Mononuclear cell (primary cell): ENCODE data around the gene GOLGA2. TPM values are rescaled to one million over a fixed set of nuclear protein-coding genes. Genes with fewer than 3 reads are reported as not detected.

Experiments
- H3K27me3 ChIP-seq: 2 replicates; pipeline ENCODE4 v1.6.0; 2011; ENCODE audit warnings: low read length, control low read depth; ENCODE audit not compliant: insufficient read depth
- H3K4me1 ChIP-seq: 2 replicates; pipeline ENCODE4 v1.5.1; 2011; ENCODE audit warnings: mild to moderate bottlenecking, low read length, control low read depth; ENCODE audit not compliant: insufficient read depth
- H3K4me3 ChIP-seq: 2 replicates; pipeline ENCODE4 v1.5.1; 2011; ENCODE audit warnings: mild to moderate bottlenecking, low read length, moderate library complexity
- H3K9me3 ChIP-seq: 2 replicates; pipeline ENCODE4 v1.5.1; 2011; ENCODE audit warnings: low read depth, mild to moderate bottlenecking, control low read depth, low read length
- total RNA-seq: library from RNA; depleted of rRNA; stranded (reverse); fragments of >200 nt; gene quantifications from one replicate; pipeline ENCODE4 v1.2.3, GENCODE V29; 2012

GOLGA2 gene
- total RNA-seq, 1 donor: 18.7 TPM

DNA sequence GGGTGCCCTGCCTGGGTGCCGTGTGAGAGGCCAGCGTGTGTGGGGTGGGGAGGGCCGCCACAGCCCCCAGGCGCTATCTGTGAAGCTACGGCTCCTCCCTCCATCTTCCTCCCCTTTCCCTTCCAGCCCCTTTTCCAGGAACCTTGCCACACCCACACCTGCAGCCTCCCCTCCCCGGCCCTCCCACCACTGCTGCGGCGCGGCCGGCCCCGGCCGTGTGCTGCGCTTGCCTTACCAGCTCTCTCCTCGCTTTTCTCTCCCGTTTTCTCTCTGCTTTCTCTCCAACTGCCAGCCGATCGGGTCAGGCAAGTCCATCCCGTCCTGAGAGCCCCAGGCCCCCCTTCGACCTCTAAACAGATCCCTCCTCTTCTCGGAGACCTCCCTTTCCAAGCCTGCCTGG is 21.4 kb downstream of the GOLGA2 start:
- H3K4me1 ChIP-seq: peaks cover 13% of the 10 kb centered on the region
- no peaks in the 10 kb centered on the region for H3K27me3 ChIP-seq
- H3K4me3 ChIP-seq: no peak overlapping the region
- H3K9me3 ChIP-seq: no peaks in the 10 kb centered on the region

DNA sequence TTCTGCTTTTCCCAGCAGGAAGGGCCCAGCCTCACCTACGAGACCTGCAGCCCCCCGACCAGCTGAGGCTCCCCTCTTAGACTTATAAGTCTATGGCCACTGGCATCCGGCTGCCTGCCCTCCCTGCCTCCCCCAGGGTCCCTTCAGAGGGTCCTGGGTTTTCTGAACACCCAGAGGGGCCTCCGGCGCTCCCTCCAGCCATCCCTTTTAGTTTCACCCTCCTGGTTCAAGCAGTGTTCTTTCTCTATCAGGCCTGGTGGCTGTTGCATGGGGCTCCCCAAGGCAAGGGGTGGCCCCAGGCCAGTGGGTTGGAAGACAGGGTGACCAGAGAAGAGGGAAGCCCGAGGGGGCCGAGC is 21.8 kb downstream of the GOLGA2 start:
- Histone ChIP-seq H3K9me3 (no peaks in the 10 kb centered on the region), H3K27me3 (no peaks in the 10 kb centered on the region), H3K4me1 (peaks cover 13% of the 10 kb centered on the region), H3K4me3 (no peak overlapping the region)

DNA sequence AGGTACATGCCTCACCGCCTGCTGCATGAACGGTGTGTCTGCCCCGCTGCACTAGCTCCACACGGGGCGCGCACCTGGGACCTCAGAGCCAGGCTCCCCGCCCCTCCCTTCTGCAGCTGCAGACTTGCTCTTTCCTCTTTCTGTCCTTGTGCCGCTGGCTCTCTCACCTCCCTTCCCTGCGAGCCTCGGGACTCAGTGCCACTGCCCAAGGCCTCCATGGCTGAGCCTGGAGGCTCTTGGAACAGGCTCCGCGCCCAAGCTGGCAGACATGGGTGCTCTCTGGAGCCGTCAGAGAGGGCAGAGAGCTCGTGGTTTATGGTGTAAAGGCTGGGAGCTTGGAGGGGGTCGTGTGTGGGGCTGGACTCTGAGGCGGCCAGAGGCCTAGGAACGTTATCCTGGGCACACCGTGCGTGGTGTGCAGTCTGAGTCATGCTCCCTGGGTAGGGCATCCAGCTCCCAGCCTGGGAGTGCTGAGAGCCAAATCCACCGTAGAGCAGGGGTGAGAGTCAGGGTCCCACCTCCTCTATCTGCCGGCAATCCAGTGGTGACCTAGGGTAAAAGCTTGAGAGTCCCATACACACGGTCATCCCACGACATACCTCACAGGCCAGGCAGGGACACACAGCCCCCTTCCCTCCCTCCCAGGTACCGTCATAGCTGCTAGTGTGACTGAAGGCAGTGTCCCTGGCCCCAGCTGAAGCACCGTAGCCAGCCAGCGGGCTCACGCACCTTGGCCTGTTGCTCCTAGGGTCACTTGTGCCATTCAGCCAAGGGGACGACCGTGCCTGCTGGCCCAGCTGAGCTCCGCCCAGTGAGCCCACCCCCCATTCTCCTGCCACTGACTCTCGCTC is 22.4 kb downstream of the GOLGA2 start:
- Histone ChIP-seq H3K9me3 (no peaks in the 10 kb centered on the region), H3K27me3 (no peaks in the 10 kb centered on the region), H3K4me3 (no peak overlapping the region), H3K4me1 (peaks cover 13% of the 10 kb centered on the region)

DNA sequence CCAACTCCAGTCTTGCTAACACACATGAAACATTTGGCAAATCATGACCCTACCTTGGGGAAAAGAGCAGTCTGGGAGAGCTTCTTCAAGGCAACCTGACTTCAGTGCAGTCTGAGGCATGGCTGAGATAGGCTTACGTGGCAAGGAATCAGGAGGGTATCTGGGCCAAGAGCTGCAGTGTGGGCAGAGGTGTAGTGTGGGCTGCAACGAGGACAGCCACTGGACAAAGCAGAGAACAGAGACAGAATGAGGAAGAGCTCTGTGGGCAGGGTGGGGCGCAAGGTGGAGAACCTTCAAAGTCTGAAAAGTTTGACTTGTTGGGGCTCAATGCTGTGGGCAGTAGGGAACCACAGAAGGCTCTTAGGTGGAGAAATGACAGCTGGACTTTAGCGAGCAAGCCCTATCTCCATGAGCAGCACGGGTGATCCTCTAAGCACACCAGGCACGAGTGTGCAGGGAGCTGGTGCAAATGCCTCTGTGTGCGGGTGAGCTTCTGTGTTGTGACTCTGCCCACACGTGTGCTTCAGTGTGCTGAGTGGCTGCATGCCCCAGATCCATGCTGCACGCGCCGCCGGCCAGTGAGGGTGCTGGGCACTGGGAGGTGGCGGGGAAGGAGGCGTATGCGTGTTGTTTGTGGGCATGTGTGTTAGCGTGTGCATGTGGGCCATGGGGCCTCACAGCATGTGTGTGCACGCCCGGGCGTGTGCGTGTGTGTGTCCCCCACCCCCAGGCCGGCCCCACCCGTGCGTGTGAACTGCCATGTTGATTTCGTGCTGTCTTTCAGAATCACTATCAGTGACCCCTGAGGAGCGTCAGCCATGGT is 23.3 kb downstream of the GOLGA2 start:
- H3K4me1 ChIP-seq: peaks cover 13% of the 10 kb centered on the region
- no peaks in the 10 kb centered on the region for H3K27me3 ChIP-seq
- no peaks in the 10 kb centered on the region for H3K9me3 ChIP-seq
- no peak overlapping the region for H3K4me3 ChIP-seq

DNA sequence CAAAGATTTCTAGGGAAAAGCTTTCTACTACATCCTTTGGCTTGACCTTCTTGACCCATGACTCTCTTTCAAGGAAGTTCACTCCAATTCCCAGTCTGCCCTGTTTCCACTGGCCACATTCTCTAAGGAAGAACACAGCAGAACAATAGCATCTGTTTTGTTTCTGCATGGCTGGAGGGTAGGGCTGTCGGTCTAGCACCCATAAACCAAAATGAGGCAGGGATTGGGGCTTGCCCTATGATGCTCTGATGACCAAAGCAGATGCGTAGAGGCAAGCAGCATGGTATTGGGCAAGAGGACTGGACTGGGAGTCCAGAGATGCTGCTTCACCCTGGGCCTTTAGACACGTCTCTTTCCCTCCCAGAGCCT is 24.1 kb downstream of the GOLGA2 start:
- Histone ChIP-seq H3K9me3 (no peaks in the 10 kb centered on the region), H3K4me3 (no peak overlapping the region), H3K27me3 (no peaks in the 10 kb centered on the region), H3K4me1 (peaks cover 13% of the 10 kb centered on the region)

DNA sequence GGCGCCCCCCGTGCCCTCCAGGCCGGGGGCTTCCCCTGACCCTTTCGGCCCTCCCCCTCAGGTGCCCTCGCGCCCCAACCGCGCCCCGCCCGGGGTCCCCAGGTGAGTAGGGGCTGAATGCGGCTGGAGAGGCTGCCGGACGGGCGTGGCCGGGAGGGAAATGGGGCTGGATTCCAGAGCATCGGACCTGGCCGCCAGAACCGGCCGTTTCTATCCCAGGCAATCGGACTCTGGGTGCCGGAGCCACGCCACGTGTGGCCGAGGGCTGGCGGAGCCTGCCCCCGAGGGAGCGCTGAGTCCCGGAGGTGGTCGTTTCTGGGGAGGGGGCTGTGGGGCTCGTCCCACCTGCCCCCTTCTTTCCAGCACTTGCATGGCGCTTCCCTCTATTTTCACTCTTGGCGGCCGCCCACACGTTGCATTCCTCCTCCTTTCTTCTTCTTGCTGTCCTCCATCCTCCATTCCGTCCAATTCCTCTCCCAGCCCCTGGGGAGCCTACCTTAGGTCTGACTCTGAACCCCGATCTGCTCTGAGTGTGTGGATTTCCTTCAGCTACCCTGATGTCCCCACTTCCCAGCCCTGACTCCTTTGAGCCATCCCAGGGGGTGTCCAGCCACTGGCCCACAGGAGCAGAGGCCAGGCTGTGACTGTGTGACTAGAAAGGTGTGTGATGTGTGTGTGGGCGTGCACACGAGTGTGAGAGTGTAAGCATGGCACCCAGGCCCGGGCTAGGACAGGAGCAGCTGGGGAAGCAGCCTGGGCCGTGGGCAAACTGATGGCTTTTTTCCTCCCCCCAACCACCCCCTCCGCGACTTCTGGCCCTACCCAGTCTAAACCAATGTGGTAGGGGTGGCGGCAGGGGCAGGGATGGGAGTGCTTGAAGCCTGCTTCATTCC is 24.7 kb downstream of the GOLGA2 start:
- Histone ChIP-seq H3K4me3 (peak overlapping the region; percentile 34), H3K9me3 (no peaks in the 10 kb centered on the region), H3K27me3 (no peaks in the 10 kb centered on the region), H3K4me1 (peaks cover 13% of the 10 kb centered on the region)

DNA sequence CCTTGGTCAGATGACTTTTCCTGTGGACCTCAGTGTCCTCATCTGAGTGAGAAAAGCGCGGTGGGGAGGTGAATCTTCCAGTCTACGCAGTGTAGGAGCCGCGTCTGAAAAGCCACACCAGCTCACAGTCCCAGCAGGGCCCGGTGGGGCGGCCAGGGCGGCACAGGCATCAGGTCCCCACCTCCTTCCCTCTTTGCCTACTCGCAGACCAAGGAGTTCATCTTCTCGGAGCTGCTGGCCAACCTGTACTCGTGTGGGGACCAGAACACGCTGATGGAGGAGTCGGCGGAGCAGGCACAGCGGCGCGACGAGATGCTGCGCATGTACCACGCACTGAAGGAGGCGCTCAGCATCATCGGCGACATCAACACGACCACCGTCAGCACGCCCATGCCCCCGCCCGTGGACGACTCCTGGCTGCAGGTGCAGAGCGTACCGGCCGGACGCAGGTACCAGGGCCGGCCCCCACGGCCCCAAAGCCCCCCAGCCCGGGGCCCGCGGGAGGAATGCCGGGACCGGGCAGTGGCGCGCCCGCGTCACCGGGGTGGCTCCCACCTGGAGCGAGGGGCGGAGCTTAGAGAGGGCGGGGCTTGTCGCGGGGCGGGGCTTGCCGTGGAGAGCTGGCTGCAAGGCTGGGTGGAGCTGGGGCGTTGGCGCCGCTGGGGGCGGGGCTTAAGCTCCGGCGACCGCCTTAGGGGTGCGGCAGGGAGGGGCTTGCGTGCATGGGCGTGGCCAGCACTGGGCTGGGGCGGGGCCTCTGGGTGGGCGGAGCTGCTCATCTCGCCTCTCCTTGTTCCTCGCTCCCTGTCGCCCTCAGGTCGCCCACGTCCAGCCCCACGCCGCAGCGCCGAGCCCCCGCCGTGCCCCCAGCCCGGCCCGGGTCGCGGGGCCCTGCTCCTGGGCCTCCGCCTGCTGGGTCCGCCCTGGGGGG is 25.6 kb downstream of the GOLGA2 start:
- Histone ChIP-seq H3K4me1 (peaks cover 21% of the 10 kb centered on the region), H3K9me3 (no peaks in the 10 kb centered on the region), H3K27me3 (no peaks in the 10 kb centered on the region), H3K4me3 (peak overlapping the region; percentile 34)

DNA sequence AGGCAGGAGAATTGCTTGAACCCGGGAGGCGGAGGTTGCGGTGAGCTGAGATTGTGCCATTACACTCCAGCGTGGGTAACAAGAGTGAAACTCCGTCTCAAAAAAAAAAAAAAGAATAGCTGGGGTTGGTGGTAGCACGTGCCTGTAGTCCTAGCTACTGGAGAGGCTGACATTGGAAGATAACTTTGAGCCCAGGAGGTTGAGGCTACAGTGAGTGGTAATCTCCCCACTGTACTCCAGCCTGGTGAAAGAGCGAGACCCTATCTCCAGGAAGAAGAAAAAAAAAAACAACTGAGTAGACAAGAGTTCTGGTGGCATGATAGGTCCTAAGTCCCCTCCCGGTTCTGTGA is 26.3 kb downstream of the GOLGA2 start:
- peaks cover 24% of the 10 kb centered on the region for H3K4me1 ChIP-seq
- no peaks in the 10 kb centered on the region for H3K9me3 ChIP-seq
- no peak overlapping the region for H3K4me3 ChIP-seq
- H3K27me3 ChIP-seq: no peaks in the 10 kb centered on the region

DNA sequence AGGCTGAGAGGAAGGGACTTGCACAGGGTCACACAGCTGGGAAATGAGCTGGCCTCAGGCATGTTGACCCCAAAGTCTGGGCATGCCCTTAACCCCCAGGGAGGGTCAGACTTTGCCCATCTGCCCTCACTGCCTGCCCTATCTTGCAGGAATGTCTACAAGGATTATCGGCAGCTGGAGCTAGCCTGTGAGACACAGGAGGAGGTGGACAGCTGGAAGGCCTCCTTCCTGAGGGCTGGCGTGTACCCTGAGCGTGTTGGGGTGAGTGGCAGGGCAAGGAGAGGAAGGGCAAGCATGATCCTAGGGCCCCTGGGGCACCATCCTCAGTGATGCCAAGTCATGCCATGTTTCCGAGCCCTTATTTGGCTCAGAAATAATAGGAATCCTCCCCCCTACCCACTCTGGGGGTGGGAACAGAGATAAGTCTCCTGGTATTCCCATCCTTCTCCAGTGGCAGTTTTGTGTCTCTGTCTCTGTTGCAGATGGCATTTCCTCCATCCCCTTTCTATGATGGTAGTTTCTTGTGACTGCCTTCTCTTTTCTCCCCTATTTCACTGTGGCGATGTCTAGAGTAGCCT is 28.5 kb downstream of the GOLGA2 start:
- peaks cover 29% of the 10 kb centered on the region for H3K4me1 ChIP-seq
- H3K27me3 ChIP-seq: no peaks in the 10 kb centered on the region
- no peak overlapping the region for H3K4me3 ChIP-seq
- H3K9me3 ChIP-seq: no peaks in the 10 kb centered on the region

DNA sequence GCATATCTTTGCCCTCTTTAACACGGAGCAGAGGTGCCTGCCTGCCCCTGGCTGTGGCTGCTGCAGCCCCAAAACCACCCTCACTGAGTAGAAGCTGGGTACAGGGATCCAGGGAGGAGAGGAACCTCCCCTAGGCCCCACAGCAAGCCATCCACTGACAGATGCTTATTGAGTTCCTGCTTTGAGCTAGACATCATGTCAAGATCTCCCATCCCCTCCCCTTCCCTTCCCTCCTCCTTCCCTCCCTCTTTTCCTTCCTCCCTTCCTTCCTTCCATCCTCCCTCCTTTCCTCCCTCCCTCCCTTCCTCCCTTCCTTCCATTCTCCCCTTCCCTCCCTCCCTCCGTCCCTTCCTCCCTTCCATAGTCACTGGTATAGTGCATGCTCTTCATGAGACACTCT is 29.3 kb downstream of the GOLGA2 start:
- Histone ChIP-seq H3K4me1 (peaks cover 29% of the 10 kb centered on the region), H3K4me3 (no peak overlapping the region), H3K27me3 (no peaks in the 10 kb centered on the region), H3K9me3 (no peaks in the 10 kb centered on the region)

DNA sequence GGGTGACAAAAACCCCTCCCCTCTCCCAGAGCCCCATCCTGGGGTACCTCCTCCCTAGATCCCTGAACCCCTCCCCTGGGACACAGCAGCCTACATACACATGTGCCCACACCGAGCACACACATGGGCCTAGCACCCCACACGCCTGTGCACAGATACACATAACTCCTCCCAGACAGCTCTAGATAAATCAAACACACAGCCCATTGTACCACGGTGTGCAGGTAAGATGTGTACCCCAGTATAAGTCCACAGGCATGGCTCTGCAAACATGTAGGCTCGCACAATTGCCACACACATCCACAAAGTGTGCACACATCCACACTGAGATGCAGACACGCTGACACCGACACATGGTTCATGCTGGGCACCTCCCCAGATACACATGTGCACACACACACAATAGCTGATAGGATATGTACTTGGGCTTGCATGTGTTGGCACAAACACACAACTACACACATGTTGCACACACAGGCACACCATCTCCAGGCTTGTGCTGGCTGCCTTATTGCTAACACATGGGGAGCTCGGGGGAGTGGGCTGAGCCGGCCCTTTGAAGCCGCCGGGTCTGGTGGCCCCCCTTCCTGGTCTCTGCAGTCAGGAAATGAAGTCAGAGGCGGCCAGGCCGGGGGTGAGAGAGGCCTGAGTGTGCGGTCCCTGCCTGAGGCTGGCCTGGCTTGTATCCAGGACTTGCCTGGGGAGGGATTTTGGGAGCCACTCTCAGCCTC is 30.2 kb downstream of the GOLGA2 start:
- Histone ChIP-seq H3K4me3 (no peak overlapping the region), H3K9me3 (no peaks in the 10 kb centered on the region), H3K4me1 (peaks cover 21% of the 10 kb centered on the region), H3K27me3 (no peaks in the 10 kb centered on the region)

DNA sequence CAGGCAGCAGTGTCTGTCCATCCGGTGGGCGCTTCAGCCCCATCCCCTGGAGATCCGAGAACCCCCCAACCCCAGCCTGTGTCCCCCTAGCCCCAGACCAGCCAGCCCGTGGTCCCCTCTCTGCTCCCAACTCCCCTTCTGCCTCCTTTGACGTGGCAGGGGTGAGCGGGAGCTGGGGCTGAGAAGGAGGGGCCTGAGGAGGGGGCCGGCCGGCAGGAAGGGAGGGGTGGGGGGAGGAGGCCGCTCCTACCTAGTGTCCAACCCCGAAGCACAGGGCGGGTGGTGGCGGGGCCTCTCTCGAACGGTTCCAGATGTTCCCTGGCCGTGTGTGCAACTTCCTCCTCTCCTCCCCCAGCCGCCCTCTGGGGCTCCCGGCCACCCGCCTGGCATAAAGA is 31.0 kb downstream of the GOLGA2 start:
- Histone ChIP-seq H3K27me3 (no peaks in the 10 kb centered on the region), H3K4me3 (no peak overlapping the region), H3K9me3 (no peaks in the 10 kb centered on the region), H3K4me1 (peaks cover 19% of the 10 kb centered on the region)

DNA sequence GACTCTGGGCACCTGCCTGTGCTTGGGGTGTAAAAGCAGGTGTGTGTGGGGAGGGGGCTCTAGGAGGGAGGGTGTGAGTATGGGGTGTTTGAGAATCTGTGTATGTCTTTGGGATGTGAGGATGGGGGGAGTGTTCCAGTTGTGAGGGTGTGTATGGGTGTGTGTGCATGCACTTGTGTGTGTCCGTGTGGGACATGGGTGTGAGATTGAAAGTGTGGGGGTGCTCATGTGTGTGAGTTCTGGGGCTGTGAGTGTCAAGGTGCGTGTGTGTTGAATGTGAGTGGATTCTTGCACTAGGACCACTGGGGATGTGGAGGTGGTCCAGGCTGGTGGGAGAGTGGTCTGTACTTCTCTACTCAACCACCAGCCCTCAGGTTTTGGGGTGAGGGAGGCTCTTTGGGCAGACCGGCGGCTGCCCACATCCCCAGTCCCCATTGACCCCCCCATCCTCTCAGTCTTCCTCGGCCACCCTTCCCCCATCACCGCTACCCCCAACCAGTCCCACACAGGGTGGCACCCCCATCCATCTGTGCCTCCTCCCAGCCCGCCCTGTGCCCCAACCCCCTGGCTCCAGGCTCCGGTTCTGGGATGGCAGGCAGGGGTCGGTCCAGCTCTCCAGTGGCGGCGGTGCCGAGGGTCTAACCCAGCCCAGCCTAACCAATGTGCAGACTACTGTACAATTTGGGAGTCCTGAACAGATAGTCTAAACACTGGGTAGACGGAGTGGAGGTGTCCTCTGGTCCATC is 31.5 kb downstream of the GOLGA2 start:
- Histone ChIP-seq H3K9me3 (no peaks in the 10 kb centered on the region), H3K4me3 (no peak overlapping the region), H3K4me1 (peaks cover 16% of the 10 kb centered on the region), H3K27me3 (no peaks in the 10 kb centered on the region)
